HCT116 (cell line): ENCODE measurements around the gene TBKBP1. TPM values are rescaled to one million over a fixed set of nuclear protein-coding genes. Genes with fewer than 3 reads are reported as not detected.

Source experiments
- ATAC-seq: fragments of 200-7000 bp; cut with Tn5 transposase; 2 replicates; pipeline ENCODE4 v1.9.1; 2020; ENCODE audit warnings: mild to moderate bottlenecking, moderate library complexity
- BruUV-seq: library from RNA; stranded (reverse); fragments of 400-500 nt; replicated peaks from 2 replicates; lab custom pipeline; 2021; lab: Mats Ljungman, UMichigan
- CTCF ChIA-PET: fragments of 300-600 bp; sonication (Branson Sonifier 250); formaldehyde crosslinking; loops from one replicate; lab custom pipeline; 2021; ENCODE audit warnings: antibody characterized with exemption; lab: Charles Lee
- POLR2A ChIA-PET: fragments of 300-600, 350-600 bp; sonication (Branson Sonifier 250); formaldehyde crosslinking; loops from one replicate; lab custom pipeline; 2021; ENCODE audit warnings: antibody characterized with exemption; lab: Charles Lee
- RAD21 ChIA-PET, 2 experiments: fragments of 300-600 bp; sonication (Branson Sonifier 250); formaldehyde crosslinking; loops; one replicate each; lab custom pipeline; 2023; ENCODE audit warnings: low total read pairs in 2 of 2; ENCODE audit not compliant: uncharacterized antibody in 2 of 2, unreplicated experiment in 2 of 2, low non-redundant PET in 1 of 2; lab: Charles Lee
- DNase-seq: peaks from one replicate; pipeline ENCODE4 v3.0.0-alpha.2; 2010; ENCODE audit warnings: low read depth, low spot score
- H2AFZ ChIP-seq: fragments of 200-600 bp; shearing (Covaris generic), sonication (generic); 2 replicates; pipeline ENCODE4 v1.6.1; 2017; ENCODE audit warnings: low read depth, mixed run types, mixed read lengths, antibody characterized with exemption, low read length; ENCODE audit not compliant: poor library complexity, severe bottlenecking
- H3K27ac ChIP-seq: 2 replicates; pipeline ENCODE4 v1.5.1; 2012; ENCODE audit warnings: low read depth, low read length
- H3K27me3 ChIP-seq: fragments of 200-600 bp; sonication (generic); 2 replicates; pipeline ENCODE4 v1.6.1; 2016; ENCODE audit warnings: mixed run types, low read length, mixed read lengths; ENCODE audit not compliant: insufficient read depth
- H3K36me3 ChIP-seq, 2 experiments: fragments of 200-500 bp in 1 of 2; fragments of 200-600 bp in 1 of 2; sonication (Bioruptor generic) in 1 of 2; sonication (generic) in 1 of 2; 2 replicates each; pipeline versions ENCODE4 v1.5.1 to v1.6.1; 2014 to 2016; ENCODE audit warnings: low read length in 2 of 2, inconsistent platforms in 1 of 2, mixed read lengths in 1 of 2, mixed run types in 1 of 2; ENCODE audit not compliant: insufficient read depth in 2 of 2, control insufficient read depth in 1 of 2
- H3K4me1 ChIP-seq, 2 experiments: fragments of 200-600 bp in 1 of 2; sonication (generic) in 1 of 2; 2 replicates each; pipeline versions ENCODE4 v1.5.1 to v1.6.1; 2012 to 2017; ENCODE audit warnings: low read length in 2 of 2, inconsistent platforms in 1 of 2, mild to moderate bottlenecking in 1 of 2, mixed read lengths in 1 of 2, mixed run types in 1 of 2, moderate library complexity in 1 of 2; ENCODE audit not compliant: insufficient read depth in 2 of 2, control insufficient read depth in 1 of 2
- H3K4me2 ChIP-seq: fragments of 200-600 bp; sonication (generic); 2 replicates; pipeline ENCODE4 v1.6.1; 2017; ENCODE audit warnings: mixed run types, low read length, mixed read lengths
- H3K4me3 ChIP-seq, 2 experiments: fragments of 200-600 bp in 1 of 2; sonication (generic) in 1 of 2; replicated peaks in 1 of 2; 2 replicates each; pipeline ENCODE4 v1.5.1; 2011 to 2016; ENCODE audit warnings: low read length in 2 of 2, control low read depth in 1 of 2, low read depth in 1 of 2, mild to moderate bottlenecking in 1 of 2, mixed read lengths in 1 of 2, mixed run types in 1 of 2
- H3K79me2 ChIP-seq: fragments of 200-600 bp; sonication (generic); 2 replicates; pipeline ENCODE4 v1.6.1; 2017; ENCODE audit warnings: mild to moderate bottlenecking, mixed run types, low read length, moderate library complexity, mixed read lengths; ENCODE audit not compliant: insufficient read depth
- H3K9ac ChIP-seq: fragments of 200-600 bp; sonication (generic); 2 replicates; pipeline ENCODE4 v1.6.1; 2016; ENCODE audit warnings: low read length, mixed read lengths
- H3K9me2 ChIP-seq: fragments of 200-600 bp; sonication (generic), shearing (Covaris generic); 2 replicates; pipeline ENCODE4 v1.6.1; 2017; ENCODE audit warnings: mixed run types, mild to moderate bottlenecking, moderate library complexity; ENCODE audit not compliant: insufficient read depth
- H3K9me3 ChIP-seq, 2 experiments: fragments of 200-500 bp in 1 of 2; fragments of 200-600 bp in 1 of 2; sonication (Bioruptor generic) in 1 of 2; sonication (generic) in 1 of 2; 2 replicates each; pipeline ENCODE4 v1.6.1; 2014 to 2017; ENCODE audit warnings: low read length in 2 of 2, mixed read lengths in 2 of 2, inconsistent platforms in 1 of 2, low read depth in 1 of 2, mild to moderate bottlenecking in 1 of 2, mixed run types in 1 of 2, moderate library complexity in 1 of 2; ENCODE audit not compliant: control insufficient read depth in 1 of 2, insufficient read depth in 1 of 2
- H4K20me1 ChIP-seq: fragments of 200-600 bp; sonication (generic), shearing (Covaris generic); 2 replicates; pipeline ENCODE4 v1.6.1; 2017; ENCODE audit warnings: mixed run types, mild to moderate bottlenecking, moderate library complexity; ENCODE audit not compliant: insufficient read depth
- CEBPB ChIP-seq: IDR thresholded peaks from 2 replicates; pipeline ENCODE4 v1.6.1; 2012; ENCODE audit warnings: low read depth
- ELF1 ChIP-seq: IDR thresholded peaks from 2 replicates; pipeline ENCODE4 v1.6.1; 2012; ENCODE audit warnings: low read depth, borderline replicate concordance
- EZH2phosphoT487 ChIP-seq: fragments of 200-600 bp; IDR thresholded peaks from 2 replicates; pipeline ENCODE4 v1.6.1; 2018; ENCODE audit warnings: antibody characterized with exemption, borderline replicate concordance
- JUND ChIP-seq: IDR thresholded peaks from 2 replicates; pipeline ENCODE4 v1.6.1; 2012
- MAX ChIP-seq: IDR thresholded peaks from 2 replicates; pipeline ENCODE4 v1.6.1; 2012
- SIN3A ChIP-seq: IDR thresholded peaks from 2 replicates; pipeline ENCODE4 v1.6.1; 2012; ENCODE audit warnings: low read depth
- SP1 ChIP-seq: IDR thresholded peaks from 2 replicates; pipeline ENCODE4 v1.6.1; 2012; ENCODE audit warnings: low read depth
- SRF ChIP-seq: IDR thresholded peaks from 2 replicates; pipeline ENCODE4 v1.6.1; 2012; ENCODE audit warnings: low read depth
- TCF7L2 ChIP-seq: IDR thresholded peaks from 2 replicates; pipeline ENCODE4 v1.7.0; 2011; ENCODE audit warnings: borderline replicate concordance, inconsistent platforms; ENCODE audit not compliant: insufficient read depth, insufficient read length; ENCODE audit errors: extremely low read depth
- ZBTB33 ChIP-seq: IDR thresholded peaks from 2 replicates; pipeline ENCODE4 v1.6.1; 2011; ENCODE audit warnings: mild to moderate bottlenecking, low read length, moderate library complexity; ENCODE audit not compliant: insufficient replicate concordance; ENCODE audit errors: extremely low read depth
- ZFX ChIP-seq: fragments of 450-650 bp; IDR thresholded peaks from 2 replicates; pipeline ENCODE4 v1.6.1; 2017
- ZNF274 ChIP-seq: fragments of 200-500 bp; sonication (Bioruptor generic); IDR thresholded peaks from 2 replicates; pipeline ENCODE4 v1.6.1; 2014; ENCODE audit warnings: mild to moderate bottlenecking, low read depth, low read length, inconsistent platforms
- intact Hi-C: fragments of 100-400 bp; cut with micrococcal nuclease; formaldehyde crosslinking; loops from 2 replicates; pipeline ENCODE4 v1.10.0; 2022
- total RNA-seq: library from RNA; stranded (reverse); gene quantifications from one replicate; pipeline ENCODE4 v1.2.1, GENCODE V29; 2021; ENCODE audit not compliant: unreplicated experiment
- TF ChIP-seq, protein P1 (sequence below): IDR thresholded peaks from 2 replicates; pipeline ENCODE4 v1.6.1; 2012
- TF ChIP-seq, protein P2 (sequence below): IDR thresholded peaks from 2 replicates; pipeline ENCODE4 v1.6.1; 2012; ENCODE audit warnings: low read depth

The TBKBP1 gene
- total RNA-seq, 1 experiment from 2014 or later, result 12.4 TPM

DNA sequence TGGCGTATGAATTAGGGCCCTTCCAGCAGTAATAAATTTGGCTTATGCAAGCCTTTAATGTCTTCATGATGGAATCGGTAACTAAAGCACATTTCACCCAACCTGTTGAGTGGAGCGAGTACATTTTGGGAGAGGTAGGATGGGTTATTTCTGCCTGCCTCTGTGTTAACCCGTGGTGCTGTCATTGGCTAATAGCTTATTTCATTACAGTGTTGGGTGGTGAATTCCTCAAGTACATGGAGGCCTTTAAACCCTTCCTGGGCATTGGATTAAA, 17.8 kb upstream of the TBKBP1 start:
- H3K9me3 ChIP-seq, result no peaks in the 10 kb centered on the region
- H2AFZ ChIP-seq, result no peak overlapping the region
- peaks cover 93 to 97% of the 10 kb centered on the region in 2 experiments for H3K36me3 ChIP-seq
- ChIA-PET CTCF (no interaction called here), POLR2A (no interaction called here), RAD21 (no interaction called here)
- ATAC-seq, result no peak
- H3K9me2 ChIP-seq, result no peaks in the 10 kb centered on the region
- no peak overlapping the region for H3K4me3 ChIP-seq
- BruUV-seq, result no TSS peak
- no peaks in the 10 kb centered on the region for H3K27me3 ChIP-seq
- peaks cover 84% of the 10 kb centered on the region for H3K79me2 ChIP-seq
- no peaks in the 10 kb centered on the region for H3K4me1 ChIP-seq
- H3K9ac ChIP-seq, result no peak overlapping the region
- H3K27ac ChIP-seq, result no peak overlapping the region
- H3K4me2 ChIP-seq, result no peak overlapping the region
- intact Hi-C loops, result no loop called here
- no peak for DNase-seq
- TF ChIP-seq JUND (no peak), ZNF274 (no peak), ELF1 (no peak), MAX (no peak), ZFX (no peak), SIN3A (no peak), CEBPB (no peak), TCF7L2 (no peak), EZH2phosphoT487 (no peak), SP1 (no peak), SRF (no peak), ZBTB33 (no peak)
- TF ChIP-seq, protein P1, sequence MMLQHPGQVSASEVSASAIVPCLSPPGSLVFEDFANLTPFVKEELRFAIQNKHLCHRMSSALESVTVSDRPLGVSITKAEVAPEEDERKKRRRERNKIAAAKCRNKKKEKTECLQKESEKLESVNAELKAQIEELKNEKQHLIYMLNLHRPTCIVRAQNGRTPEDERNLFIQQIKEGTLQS, result no peak
- TF ChIP-seq, protein P2, sequence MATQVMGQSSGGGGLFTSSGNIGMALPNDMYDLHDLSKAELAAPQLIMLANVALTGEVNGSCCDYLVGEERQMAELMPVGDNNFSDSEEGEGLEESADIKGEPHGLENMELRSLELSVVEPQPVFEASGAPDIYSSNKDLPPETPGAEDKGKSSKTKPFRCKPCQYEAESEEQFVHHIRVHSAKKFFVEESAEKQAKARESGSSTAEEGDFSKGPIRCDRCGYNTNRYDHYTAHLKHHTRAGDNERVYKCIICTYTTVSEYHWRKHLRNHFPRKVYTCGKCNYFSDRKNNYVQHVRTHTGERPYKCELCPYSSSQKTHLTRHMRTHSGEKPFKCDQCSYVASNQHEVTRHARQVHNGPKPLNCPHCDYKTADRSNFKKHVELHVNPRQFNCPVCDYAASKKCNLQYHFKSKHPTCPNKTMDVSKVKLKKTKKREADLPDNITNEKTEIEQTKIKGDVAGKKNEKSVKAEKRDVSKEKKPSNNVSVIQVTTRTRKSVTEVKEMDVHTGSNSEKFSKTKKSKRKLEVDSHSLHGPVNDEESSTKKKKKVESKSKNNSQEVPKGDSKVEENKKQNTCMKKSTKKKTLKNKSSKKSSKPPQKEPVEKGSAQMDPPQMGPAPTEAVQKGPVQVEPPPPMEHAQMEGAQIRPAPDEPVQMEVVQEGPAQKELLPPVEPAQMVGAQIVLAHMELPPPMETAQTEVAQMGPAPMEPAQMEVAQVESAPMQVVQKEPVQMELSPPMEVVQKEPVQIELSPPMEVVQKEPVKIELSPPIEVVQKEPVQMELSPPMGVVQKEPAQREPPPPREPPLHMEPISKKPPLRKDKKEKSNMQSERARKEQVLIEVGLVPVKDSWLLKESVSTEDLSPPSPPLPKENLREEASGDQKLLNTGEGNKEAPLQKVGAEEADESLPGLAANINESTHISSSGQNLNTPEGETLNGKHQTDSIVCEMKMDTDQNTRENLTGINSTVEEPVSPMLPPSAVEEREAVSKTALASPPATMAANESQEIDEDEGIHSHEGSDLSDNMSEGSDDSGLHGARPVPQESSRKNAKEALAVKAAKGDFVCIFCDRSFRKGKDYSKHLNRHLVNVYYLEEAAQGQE, result no peak
- H4K20me1 ChIP-seq, result peaks cover 26% of the 10 kb centered on the region; the same call in 1 of the 2 replicates
